SK-N-SH treated with all-trans-retinoic acid at 6 μM for 48 hours (cell line): ENCODE data around the gene TYRP1.

Experiments
- PATZ1 ChIP-seq: fragments of 250-450 bp; sonication (Bioruptor Pico); IDR thresholded peaks from 2 replicates; pipeline ENCODE4 v1.8.0; 2020; ENCODE audit warnings: mild to moderate bottlenecking, moderate library complexity, borderline replicate concordance
- RARB ChIP-seq: fragments of 250-450 bp; sonication (Bioruptor Pico); IDR thresholded peaks from 2 replicates; pipeline ENCODE4 v1.8.0; 2021; ENCODE audit warnings: mild to moderate bottlenecking, moderate library complexity

- no peak for TF ChIP-seq PATZ1
- no peak for TF ChIP-seq RARB
These were observed 34.5 kb upstream of the TYRP1 start for GRCh38 chr9:12658531-12659209.
